Measurements from ENCODE around the gene LPAR6. TPM values are rescaled to one million over a fixed set of nuclear protein-coding genes. Genes with fewer than 3 reads are reported as not detected.

The LPAR6 gene
- total and polyA plus RNA-seq, 2 experiments from 2014 or later: 6.6 to 8.1 TPM

DNA sequence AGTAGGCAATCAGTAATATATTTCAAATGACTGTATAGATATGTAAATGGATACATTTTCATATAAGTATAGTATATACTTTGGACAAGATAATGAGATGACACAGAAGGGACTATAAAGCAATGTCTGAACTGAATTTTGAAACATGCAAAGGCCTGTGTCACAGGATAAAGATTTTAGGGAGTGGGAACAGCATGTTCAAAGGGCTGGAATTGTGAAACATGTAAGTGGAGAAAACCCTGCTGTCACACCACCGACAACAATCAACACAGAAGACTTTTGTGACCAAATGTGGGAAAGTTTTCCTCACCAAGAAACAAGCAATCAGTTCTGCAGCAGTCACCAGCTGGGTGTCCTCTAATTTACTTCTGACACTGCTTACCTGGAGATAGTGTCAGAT lies 42.9 kb downstream of the LPAR6 start:
- no peak overlapping the region for H2AFZ ChIP-seq
- H3K27ac ChIP-seq: no peak overlapping the region
- no peak overlapping the region for H3K4me2 ChIP-seq (ENCODE audit: unreplicated experiment)
- no peaks in the 10 kb centered on the region for H3K9me2 ChIP-seq (ENCODE audit: insufficient read depth)
- no peaks in the 10 kb centered on the region for H3K79me2 ChIP-seq (ENCODE audit: insufficient read depth)
- no peaks in the 10 kb centered on the region for H3K9me3 ChIP-seq (ENCODE audit: low read depth)
- H4K20me1 ChIP-seq (ENCODE audit: insufficient read depth): no peaks in the 10 kb centered on the region
- no peaks in the 10 kb centered on the region for H3F3A ChIP-seq (ENCODE audit: insufficient read depth)
- no peaks in the 10 kb centered on the region for H3K27me3 ChIP-seq (replicated peaks; ENCODE audit: insufficient read depth)
- H3K4me1 ChIP-seq (ENCODE audit: insufficient read depth): no peaks in the 10 kb centered on the region
- no peak for DNase-seq
- whole genome bisulfite sequencing, 2 experiments (ENCODE audit: low coverage in 1 of 2, low lambda C conversion rate in 2 of 2, missing lambda C conversion rate in 2 of 2): 56 to 58% methylated on average over 1 of the region's 1 CpG
- no peak overlapping the region for H3K4me3 ChIP-seq
- peaks cover 25% of the 10 kb centered on the region for H3K36me3 ChIP-seq (ENCODE audit: low read depth)
- H3K9ac ChIP-seq: no peak overlapping the region
- in situ Hi-C loops (cut with MboI): no loop called here
- TF ChIP-seq EZH2 (IDR thresholded peaks at IDR 0.05; ENCODE audit: insufficient read depth, poor library complexity, severe bottlenecking) (no peak), EZH2phosphoT487 (IDR thresholded peaks at IDR 0.05; ENCODE audit: insufficient read depth, low read depth) (no peak)

Small RNA genes within 50 kb of the gene (small RNA-seq; reads per million reads assigned to genes)
- gene RF00017 (ENCODE audit: low read depth, low replicate concordance): not detected

Other genes starting within 250 kb of the LPAR6 start
- gene ITM2B, start 179.9 kb downstream of the LPAR6 start, total RNA-seq (2014; rRNA removed; shearing (Covaris generic)): 263 and 295 TPM in 2 replicates
- 689 and 690 TPM in 2 replicates for gene ITM2B, start 179.9 kb downstream of the LPAR6 start, polyA plus RNA-seq (2016; fragmentation: Nextera tagmentation; extraction: Ambion mirVana)
- 31.0 and 39.5 TPM in 2 replicates for gene RB1, start 109.4 kb downstream of the LPAR6 start, total RNA-seq (2014; rRNA removed; shearing (Covaris generic))
- gene RB1, start 109.4 kb downstream of the LPAR6 start, polyA plus RNA-seq (2016; fragmentation: Nextera tagmentation; extraction: Ambion mirVana): 24.5 and 25.5 TPM in 2 replicates
- 8.0 and 20.4 TPM in 2 replicates for gene RCBTB2, start 120.0 kb upstream of the LPAR6 start, total RNA-seq (2014; rRNA removed; shearing (Covaris generic))
- gene RCBTB2, start 120.0 kb upstream of the LPAR6 start, polyA plus RNA-seq (2016; fragmentation: Nextera tagmentation; extraction: Ambion mirVana): 9.1 and 9.4 TPM in 2 replicates
- not detected in 2 replicates for gene CYSLTR2, start 240.8 kb upstream of the LPAR6 start, total RNA-seq (2014; rRNA removed; shearing (Covaris generic))
- gene CYSLTR2, start 240.8 kb upstream of the LPAR6 start, polyA plus RNA-seq (2016; fragmentation: Nextera tagmentation; extraction: Ambion mirVana): not detected in 2 replicates

Measured in GM23248 (cell line).